ENCODE data around the gene RAPGEF6. TPM values are rescaled to one million over a fixed set of nuclear protein-coding genes. Genes with fewer than 3 reads are reported as not detected.
A peak's percentile ranks its signal among the peaks of the same experiment; 100 is the strongest.

Gene RAPGEF6
- total RNA-seq, 2 donors from 2014 or later: 19.2 to 24.0 TPM

DNA sequence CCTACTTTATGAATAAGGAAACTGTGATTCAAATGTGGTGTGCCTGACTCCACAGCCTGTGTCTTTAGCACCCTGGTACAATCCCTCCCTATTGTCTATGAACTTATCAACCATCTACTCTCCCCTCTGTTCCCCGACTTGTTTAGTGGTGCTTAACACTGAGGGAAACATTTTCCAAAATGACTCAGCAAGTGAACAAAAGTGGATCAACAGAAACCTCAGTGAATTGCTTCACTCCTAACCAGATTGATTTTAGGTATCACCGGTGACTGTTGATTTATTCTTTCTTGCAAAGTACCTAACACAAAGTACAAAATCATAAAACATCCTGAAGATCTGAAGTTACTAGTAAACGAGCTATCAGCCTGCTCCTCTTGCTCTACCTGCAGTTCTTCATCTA is 42.1 kb upstream of the RAPGEF6 start:
- Mint-ChIP-seq H3K4me3 (no peak overlapping the region), H3K36me3 (ENCODE audit: low read depth) (peaks cover 38% of the 10 kb centered on the region), H3K9me3 (no peaks in the 10 kb centered on the region), H3K4me1 (peaks cover 5% of the 10 kb centered on the region), H3K27me3 (ENCODE audit: insufficient read depth) (no peaks in the 10 kb centered on the region), H3K27ac (no peak overlapping the region)
- peaks cover 54% of the 10 kb centered on the region for H3K36me3 ChIP-seq (ENCODE audit: control insufficient read depth, insufficient read depth, low read length)
- no peak overlapping the region for H3K4me3 ChIP-seq (ENCODE audit: low read length)
- TF ChIP-seq, protein P1, sequence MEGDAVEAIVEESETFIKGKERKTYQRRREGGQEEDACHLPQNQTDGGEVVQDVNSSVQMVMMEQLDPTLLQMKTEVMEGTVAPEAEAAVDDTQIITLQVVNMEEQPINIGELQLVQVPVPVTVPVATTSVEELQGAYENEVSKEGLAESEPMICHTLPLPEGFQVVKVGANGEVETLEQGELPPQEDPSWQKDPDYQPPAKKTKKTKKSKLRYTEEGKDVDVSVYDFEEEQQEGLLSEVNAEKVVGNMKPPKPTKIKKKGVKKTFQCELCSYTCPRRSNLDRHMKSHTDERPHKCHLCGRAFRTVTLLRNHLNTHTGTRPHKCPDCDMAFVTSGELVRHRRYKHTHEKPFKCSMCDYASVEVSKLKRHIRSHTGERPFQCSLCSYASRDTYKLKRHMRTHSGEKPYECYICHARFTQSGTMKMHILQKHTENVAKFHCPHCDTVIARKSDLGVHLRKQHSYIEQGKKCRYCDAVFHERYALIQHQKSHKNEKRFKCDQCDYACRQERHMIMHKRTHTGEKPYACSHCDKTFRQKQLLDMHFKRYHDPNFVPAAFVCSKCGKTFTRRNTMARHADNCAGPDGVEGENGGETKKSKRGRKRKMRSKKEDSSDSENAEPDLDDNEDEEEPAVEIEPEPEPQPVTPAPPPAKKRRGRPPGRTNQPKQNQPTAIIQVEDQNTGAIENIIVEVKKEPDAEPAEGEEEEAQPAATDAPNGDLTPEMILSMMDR (conservative IDR thresholded peaks at IDR 0.05): no peak
- DNase-seq: no peak
- 93 to 95% methylated on average over 2 to 3 of the region's 3 CpGs for WGBS, 2 experiments (ENCODE audit: insufficient coverage in 1 of 2, insufficient read length in 1 of 2)
- H3K4me1 ChIP-seq (ENCODE audit: control insufficient read depth, insufficient read depth, low read length): peaks cover 4% of the 10 kb centered on the region
- H3K27ac ChIP-seq (ENCODE audit: low read depth, low read length): no peak overlapping the region
- H3K9ac ChIP-seq (ENCODE audit: extremely low read depth, low read length, poor library complexity, severe bottlenecking): no peak overlapping the region
- H3K9me3 ChIP-seq (ENCODE audit: control insufficient read depth, low read length): no peaks in the 10 kb centered on the region
- H3K27me3 ChIP-seq (ENCODE audit: control insufficient read depth, insufficient read depth, low read length, poor library complexity, severe bottlenecking): no peaks in the 10 kb centered on the region

DNA sequence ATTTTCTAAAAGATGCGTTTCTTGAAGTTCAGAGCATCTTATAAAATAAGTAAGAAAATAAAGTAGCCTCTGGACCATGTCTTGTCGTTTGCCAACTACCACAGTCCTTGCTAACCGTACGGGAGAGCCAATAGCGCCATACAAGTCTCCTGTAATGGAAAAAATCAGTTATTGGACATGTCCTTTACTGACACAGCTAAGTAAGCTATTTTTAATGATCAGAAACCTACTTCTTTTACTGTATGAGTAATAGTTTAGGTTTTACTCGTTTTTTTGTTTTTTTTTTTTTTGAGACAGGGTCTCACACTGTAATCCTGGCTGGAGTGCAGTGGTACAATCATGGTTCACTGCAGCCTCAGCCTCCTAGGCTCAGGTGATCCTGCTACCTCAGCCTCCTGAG is 37.7 kb upstream of the RAPGEF6 start:
- 75 to 91% methylated on average over 1 to 6 of the region's 6 CpGs for WGBS, 2 experiments (ENCODE audit: insufficient coverage in 1 of 2, insufficient read length in 1 of 2)
- Histone ChIP-seq H3K4me3 (ENCODE audit: low read length) (no peak overlapping the region), H3K27me3 (ENCODE audit: control insufficient read depth, insufficient read depth, low read length, poor library complexity, severe bottlenecking) (no peaks in the 10 kb centered on the region), H3K9ac (ENCODE audit: extremely low read depth, low read length, poor library complexity, severe bottlenecking) (no peak overlapping the region), H3K36me3 (ENCODE audit: control insufficient read depth, insufficient read depth, low read length) (peaks cover 73% of the 10 kb centered on the region), H3K4me1 (ENCODE audit: control insufficient read depth, insufficient read depth, low read length) (peaks cover 5% of the 10 kb centered on the region), H3K9me3 (ENCODE audit: control insufficient read depth, low read length) (no peaks in the 10 kb centered on the region), H3K27ac (ENCODE audit: low read depth, low read length) (no peak overlapping the region)
- no peak overlapping the region for H3K4me3 Mint-ChIP-seq
- H3K27me3 Mint-ChIP-seq (ENCODE audit: insufficient read depth): no peaks in the 10 kb centered on the region
- H3K36me3 Mint-ChIP-seq (ENCODE audit: low read depth): peaks cover 52% of the 10 kb centered on the region
- no peak overlapping the region for H3K27ac Mint-ChIP-seq
- H3K9me3 Mint-ChIP-seq: no peaks in the 10 kb centered on the region
- DNase-seq: no peak
- TF ChIP-seq, protein P1 (conservative IDR thresholded peaks at IDR 0.05): no peak
- peaks cover 6% of the 10 kb centered on the region for H3K4me1 Mint-ChIP-seq

DNA sequence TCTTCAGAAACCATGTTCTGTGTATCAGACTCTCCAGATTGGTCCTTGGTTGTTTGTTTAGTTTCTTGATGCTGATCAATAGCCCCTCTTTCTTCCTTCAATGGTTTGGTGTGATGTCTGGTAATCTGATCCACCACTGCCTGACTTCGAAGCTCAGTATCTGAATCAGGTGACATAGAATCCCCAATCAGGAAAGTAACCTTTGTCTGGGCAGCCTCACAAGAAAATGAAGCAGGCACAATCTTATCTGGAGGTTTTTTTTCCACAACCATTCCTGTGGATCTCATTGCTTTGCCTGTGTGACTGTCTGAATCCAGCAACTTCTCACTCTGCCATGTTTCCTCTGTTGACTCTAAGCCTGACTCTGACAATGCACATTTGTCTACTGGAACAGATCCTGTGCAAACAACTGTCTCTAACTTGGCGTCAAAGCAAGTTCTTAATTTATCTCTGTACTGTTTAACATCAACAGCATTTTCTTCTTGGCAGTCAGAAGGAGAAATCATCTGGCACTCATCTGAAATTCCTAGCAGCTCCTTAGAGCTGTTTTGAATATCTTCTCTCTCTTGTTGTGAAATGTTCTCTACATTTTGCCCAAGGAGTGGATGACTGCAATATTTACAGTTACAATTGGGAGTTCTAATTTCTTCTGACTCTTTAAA is 37.1 kb upstream of the RAPGEF6 start:
- Histone ChIP-seq H3K36me3 (ENCODE audit: control insufficient read depth, insufficient read depth, low read length) (peaks cover 68% of the 10 kb centered on the region), H3K4me1 (ENCODE audit: control insufficient read depth, insufficient read depth, low read length) (peaks cover 5% of the 10 kb centered on the region), H3K27me3 (ENCODE audit: control insufficient read depth, insufficient read depth, low read length, poor library complexity, severe bottlenecking) (no peaks in the 10 kb centered on the region), H3K9me3 (ENCODE audit: control insufficient read depth, low read length) (no peaks in the 10 kb centered on the region), H3K9ac (ENCODE audit: extremely low read depth, low read length, poor library complexity, severe bottlenecking) (no peak overlapping the region), H3K27ac (ENCODE audit: low read depth, low read length) (no peak overlapping the region), H3K4me3 (ENCODE audit: low read length) (no peak overlapping the region)
- no peak for DNase-seq
- Mint-ChIP-seq H3K27me3 (ENCODE audit: insufficient read depth) (no peaks in the 10 kb centered on the region), H3K4me3 (no peak overlapping the region), H3K4me1 (peaks cover 6% of the 10 kb centered on the region), H3K9me3 (no peaks in the 10 kb centered on the region), H3K36me3 (ENCODE audit: low read depth) (peaks cover 49% of the 10 kb centered on the region), H3K27ac (peak overlapping the region; percentile 32)
- TF ChIP-seq, protein P1 (conservative IDR thresholded peaks at IDR 0.05): no peak
- 75 to 79% methylated on average over 1 to 2 of the region's 2 CpGs for WGBS, 2 experiments (ENCODE audit: insufficient coverage in 1 of 2, insufficient read length in 1 of 2)

Measured in endodermal cell (in vitro differentiated cells).